ENCODE measurements around the gene AKR1C4.
"Not testable (repeated sequence)": the region's sequence is repeated elsewhere in the genome, so short reads cannot be mapped to it uniquely, and the experiment has no call there.

Gene AKR1C4

GRCh38 chr10:5242585-5242984, 45.9 kb downstream of the AKR1C4 start:
- no peak overlapping the region for H3K4me3 ChIP-seq (ENCODE audit: low read length in 2 of 2)
- no peak overlapping the region for H3K9ac ChIP-seq (ENCODE audit: low read length in 2 of 2)
- no peaks in the 10 kb centered on the region for H3K27me3 ChIP-seq (ENCODE audit: control insufficient read depth in 1 of 2, insufficient read depth in 2 of 2, low read length in 2 of 2)

GRCh38 chr10:5243521-5243987, 46.9 kb downstream of the AKR1C4 start:
- no peak overlapping the region for H3K4me3 ChIP-seq (ENCODE audit: low read length in 2 of 2)

More at GRCh38 chr10:5242585-5242984, 45.9 kb downstream of the AKR1C4 start:
- Histone ChIP-seq H3K4me1 (ENCODE audit: control insufficient read depth, insufficient read depth, low read length) (no peaks in the 10 kb centered on the region), H3K27ac (ENCODE audit: low read length) (no peak overlapping the region), H3K36me3 (ENCODE audit: control insufficient read depth in 2 of 2, insufficient read depth in 2 of 2, low read length in 2 of 2) (no peaks in the 10 kb centered on the region), H3K9me3 (ENCODE audit: control insufficient read depth in 2 of 2, low read length in 2 of 2) (no peaks in the 10 kb centered on the region)

GRCh38 chr10:5252177-5253037, 55.8 kb downstream of the AKR1C4 start:
- Histone ChIP-seq H3K36me3 (ENCODE audit: control insufficient read depth in 2 of 2, insufficient read depth in 2 of 2, low read length in 2 of 2) (no peaks in the 10 kb centered on the region), H3K27ac (ENCODE audit: low read length) (no peak overlapping the region), H3K9ac (ENCODE audit: low read length in 2 of 2) (no peak overlapping the region), H3K9me3 (ENCODE audit: control insufficient read depth in 2 of 2, low read length in 2 of 2) (peaks cover 0 to 4% of the 10 kb centered on the region in 2 donors), H3K4me1 (ENCODE audit: control insufficient read depth, insufficient read depth, low read length) (no peaks in the 10 kb centered on the region), H3K4me3 (ENCODE audit: low read length in 2 of 2) (no peak overlapping the region), H3K27me3 (ENCODE audit: control insufficient read depth in 1 of 2, insufficient read depth in 2 of 2, low read length in 2 of 2) (no peaks in the 10 kb centered on the region)

More at GRCh38 chr10:5243521-5243987, 46.9 kb downstream of the AKR1C4 start:
- Histone ChIP-seq H3K9me3 (ENCODE audit: control insufficient read depth in 2 of 2, low read length in 2 of 2) (no peaks in the 10 kb centered on the region), H3K4me1 (ENCODE audit: control insufficient read depth, insufficient read depth, low read length) (no peaks in the 10 kb centered on the region), H3K36me3 (ENCODE audit: control insufficient read depth in 2 of 2, insufficient read depth in 2 of 2, low read length in 2 of 2) (no peaks in the 10 kb centered on the region), H3K9ac (ENCODE audit: low read length in 2 of 2) (no peak overlapping the region), H3K27ac (ENCODE audit: low read length) (no peak overlapping the region), H3K27me3 (ENCODE audit: control insufficient read depth in 1 of 2, insufficient read depth in 2 of 2, low read length in 2 of 2) (no peaks in the 10 kb centered on the region)

GRCh38 chr10:5254488-5254887, 57.9 kb downstream of the AKR1C4 start:
- Histone ChIP-seq H3K36me3 (ENCODE audit: control insufficient read depth in 2 of 2, insufficient read depth in 2 of 2, low read length in 2 of 2) (no peaks in the 10 kb centered on the region), H3K27ac (ENCODE audit: low read length) (no peak overlapping the region), H3K9me3 (ENCODE audit: control insufficient read depth in 2 of 2, low read length in 2 of 2) (peaks cover 0 to 4% of the 10 kb centered on the region in 2 donors), H3K4me1 (ENCODE audit: control insufficient read depth, insufficient read depth, low read length) (no peaks in the 10 kb centered on the region), H3K9ac (ENCODE audit: low read length in 2 of 2) (no peak overlapping the region), H3K27me3 (ENCODE audit: control insufficient read depth in 1 of 2, insufficient read depth in 2 of 2, low read length in 2 of 2) (no peaks in the 10 kb centered on the region), H3K4me3 (ENCODE audit: low read length in 2 of 2) (no peak overlapping the region)

- H3K4me3 ChIP-seq (ENCODE audit: low read length in 2 of 2); H3K27ac ChIP-seq (ENCODE audit: low read length); H3K27me3 ChIP-seq (ENCODE audit: control insufficient read depth in 1 of 2, insufficient read depth in 2 of 2, low read length in 2 of 2); H3K9me3 ChIP-seq (ENCODE audit: control insufficient read depth in 2 of 2, low read length in 2 of 2); H3K36me3 ChIP-seq (ENCODE audit: control insufficient read depth in 2 of 2, insufficient read depth in 2 of 2, low read length in 2 of 2); H3K9ac ChIP-seq (ENCODE audit: low read length in 2 of 2); H3K4me1 ChIP-seq (ENCODE audit: control insufficient read depth, insufficient read depth, low read length): not testable (repeated sequence)
These were observed 61.1 kb downstream of the AKR1C4 start for GRCh38 chr10:5257768-5258167.

GRCh38 chr10:5259132-5259951, 62.7 kb downstream of the AKR1C4 start:
- H3K4me3 ChIP-seq (ENCODE audit: low read length in 2 of 2), result no peak overlapping the region
- no peak overlapping the region for H3K9ac ChIP-seq (ENCODE audit: low read length in 2 of 2)

GRCh38 chr10:5259952-5260578, 63.4 kb downstream of the AKR1C4 start:
- Histone ChIP-seq H3K27ac (ENCODE audit: low read length) (no peak overlapping the region), H3K27me3 (ENCODE audit: control insufficient read depth in 1 of 2, insufficient read depth in 2 of 2, low read length in 2 of 2) (no peaks in the 10 kb centered on the region), H3K4me3 (ENCODE audit: low read length in 2 of 2) (no peak overlapping the region), H3K4me1 (ENCODE audit: control insufficient read depth, insufficient read depth, low read length) (no peaks in the 10 kb centered on the region), H3K9ac (ENCODE audit: low read length in 2 of 2) (no peak overlapping the region), H3K36me3 (ENCODE audit: control insufficient read depth in 2 of 2, insufficient read depth in 2 of 2, low read length in 2 of 2) (no peaks in the 10 kb centered on the region), H3K9me3 (ENCODE audit: control insufficient read depth in 2 of 2, low read length in 2 of 2) (no peaks in the 10 kb centered on the region)

More at GRCh38 chr10:5259132-5259951, 62.7 kb downstream of the AKR1C4 start:
- Histone ChIP-seq H3K27ac (ENCODE audit: low read length) (no peak overlapping the region), H3K9me3 (ENCODE audit: control insufficient read depth in 2 of 2, low read length in 2 of 2) (no peaks in the 10 kb centered on the region), H3K36me3 (ENCODE audit: control insufficient read depth in 2 of 2, insufficient read depth in 2 of 2, low read length in 2 of 2) (no peaks in the 10 kb centered on the region), H3K4me1 (ENCODE audit: control insufficient read depth, insufficient read depth, low read length) (no peaks in the 10 kb centered on the region), H3K27me3 (ENCODE audit: control insufficient read depth in 1 of 2, insufficient read depth in 2 of 2, low read length in 2 of 2) (no peaks in the 10 kb centered on the region)

GRCh38 chr10:5260828-5261227, 64.2 kb downstream of the AKR1C4 start:
- Histone ChIP-seq H3K27me3 (ENCODE audit: control insufficient read depth in 1 of 2, insufficient read depth in 2 of 2, low read length in 2 of 2) (no peaks in the 10 kb centered on the region), H3K27ac (ENCODE audit: low read length) (no peak overlapping the region), H3K4me3 (ENCODE audit: low read length in 2 of 2) (no peak overlapping the region), H3K9me3 (ENCODE audit: control insufficient read depth in 2 of 2, low read length in 2 of 2) (peaks cover 0 to under 1% of the 10 kb centered on the region in 2 donors), H3K4me1 (ENCODE audit: control insufficient read depth, insufficient read depth, low read length) (no peaks in the 10 kb centered on the region), H3K9ac (ENCODE audit: low read length in 2 of 2) (no peak overlapping the region), H3K36me3 (ENCODE audit: control insufficient read depth in 2 of 2, insufficient read depth in 2 of 2, low read length in 2 of 2) (no peaks in the 10 kb centered on the region)

GRCh38 chr10:5265139-5265538, 68.5 kb downstream of the AKR1C4 start:
- Histone ChIP-seq H3K4me1 (ENCODE audit: control insufficient read depth, insufficient read depth, low read length) (no peaks in the 10 kb centered on the region), H3K27ac (ENCODE audit: low read length) (no peak overlapping the region), H3K27me3 (ENCODE audit: control insufficient read depth in 1 of 2, insufficient read depth in 2 of 2, low read length in 2 of 2) (no peaks in the 10 kb centered on the region), H3K9me3 (ENCODE audit: control insufficient read depth in 2 of 2, low read length in 2 of 2) (peaks cover 0 to 6% of the 10 kb centered on the region in 2 donors), H3K36me3 (ENCODE audit: control insufficient read depth in 2 of 2, insufficient read depth in 2 of 2, low read length in 2 of 2) (no peaks in the 10 kb centered on the region), H3K9ac (ENCODE audit: low read length in 2 of 2) (no peak overlapping the region), H3K4me3 (ENCODE audit: low read length in 2 of 2) (no peak overlapping the region)

GRCh38 chr10:5266351-5266750, 69.7 kb downstream of the AKR1C4 start:
- no peaks in the 10 kb centered on the region for H3K36me3 ChIP-seq (ENCODE audit: control insufficient read depth in 2 of 2, insufficient read depth in 2 of 2, low read length in 2 of 2)
- no peak overlapping the region for H3K4me3 ChIP-seq (ENCODE audit: low read length in 2 of 2)
- no peaks in the 10 kb centered on the region for H3K4me1 ChIP-seq (ENCODE audit: control insufficient read depth, insufficient read depth, low read length)
- H3K27ac ChIP-seq (ENCODE audit: low read length), result no peak overlapping the region
- H3K27me3 ChIP-seq (ENCODE audit: control insufficient read depth in 1 of 2, insufficient read depth in 2 of 2, low read length in 2 of 2), result no peaks in the 10 kb centered on the region
- H3K9ac ChIP-seq (ENCODE audit: low read length in 2 of 2), result no peak overlapping the region
- H3K9me3 ChIP-seq (ENCODE audit: control insufficient read depth in 2 of 2, low read length in 2 of 2), result peaks cover 0 to 6% of the 10 kb centered on the region in 2 donors

All from stomach smooth muscle (tissue), 2 donors.